ENCODE results near the gene SAV1.
A peak's percentile ranks its signal among the peaks of the same experiment; 100 is the strongest.
"Not testable (repeated sequence)": the region's sequence is repeated elsewhere in the genome, so short reads cannot be mapped to it uniquely, and the experiment has no call there.

SAV1 gene

DNA sequence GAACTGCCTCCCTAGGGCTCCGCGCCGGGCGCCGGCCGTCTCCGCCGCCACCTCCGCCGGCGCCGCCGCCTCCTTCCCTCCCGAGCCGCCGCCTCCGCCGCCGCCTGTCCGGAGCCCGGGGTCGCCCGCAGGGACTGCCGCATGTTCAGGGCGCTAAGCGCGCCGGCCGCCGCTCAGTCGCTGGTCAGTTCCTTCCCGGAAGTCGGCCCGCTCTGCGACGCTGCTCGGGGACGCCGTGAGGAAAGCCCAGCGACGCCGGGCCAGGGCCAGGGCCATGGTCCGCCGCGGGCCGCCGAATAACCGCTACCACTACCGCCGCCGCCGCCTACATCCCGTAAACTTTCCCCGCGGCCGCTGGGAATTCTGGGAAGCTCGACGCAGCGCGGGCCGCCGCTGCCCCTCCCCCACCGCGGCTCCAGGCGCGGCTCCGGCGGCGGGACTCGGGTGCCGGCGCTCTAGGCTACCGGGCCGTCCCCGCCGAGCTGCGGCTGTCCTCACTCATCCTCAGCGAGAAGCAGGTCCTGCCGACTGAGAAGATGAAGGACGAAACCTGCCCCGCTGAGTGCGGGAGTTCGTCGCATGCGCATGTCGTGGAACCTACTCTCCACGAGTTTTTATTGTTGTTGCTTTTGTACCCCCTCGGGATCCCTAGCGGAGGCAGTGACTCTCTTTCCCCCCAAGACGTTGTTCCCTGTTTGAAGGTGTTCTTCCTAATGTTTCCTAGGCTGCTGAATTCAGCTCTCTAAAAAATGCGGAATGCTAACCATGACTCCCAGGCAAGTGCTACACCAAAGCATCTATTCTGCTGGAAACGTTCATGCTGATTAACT is at the start of gene SAV1:
Gene SAV1, minus strand, starts transcription at position 311 of the 830 bp plus-strand sequence. CDS start 339 bp downstream, outside the sequence.
- DNase-seq: peak; percentile 95

DNA sequence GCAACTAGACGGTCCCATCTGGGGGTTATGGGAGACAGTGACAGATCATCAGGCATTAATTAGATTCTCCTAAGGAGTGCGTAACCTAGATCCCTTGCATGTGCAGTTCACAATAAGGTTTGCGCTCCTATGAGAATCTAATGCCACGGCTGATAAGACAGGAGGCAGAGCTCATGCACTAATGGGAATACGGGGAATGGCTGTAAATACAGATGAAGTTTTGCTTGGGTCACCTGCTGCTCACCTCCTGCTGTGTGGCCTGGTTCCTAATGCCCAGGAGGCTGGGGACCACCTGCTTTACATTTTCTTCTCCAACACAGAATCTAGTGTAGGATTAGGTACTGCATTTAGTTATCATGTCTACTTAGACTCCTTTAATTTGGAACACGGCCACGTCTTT is 49.7 kb upstream of the SAV1 start:
- DNase-seq: peak; percentile 48

DNA sequence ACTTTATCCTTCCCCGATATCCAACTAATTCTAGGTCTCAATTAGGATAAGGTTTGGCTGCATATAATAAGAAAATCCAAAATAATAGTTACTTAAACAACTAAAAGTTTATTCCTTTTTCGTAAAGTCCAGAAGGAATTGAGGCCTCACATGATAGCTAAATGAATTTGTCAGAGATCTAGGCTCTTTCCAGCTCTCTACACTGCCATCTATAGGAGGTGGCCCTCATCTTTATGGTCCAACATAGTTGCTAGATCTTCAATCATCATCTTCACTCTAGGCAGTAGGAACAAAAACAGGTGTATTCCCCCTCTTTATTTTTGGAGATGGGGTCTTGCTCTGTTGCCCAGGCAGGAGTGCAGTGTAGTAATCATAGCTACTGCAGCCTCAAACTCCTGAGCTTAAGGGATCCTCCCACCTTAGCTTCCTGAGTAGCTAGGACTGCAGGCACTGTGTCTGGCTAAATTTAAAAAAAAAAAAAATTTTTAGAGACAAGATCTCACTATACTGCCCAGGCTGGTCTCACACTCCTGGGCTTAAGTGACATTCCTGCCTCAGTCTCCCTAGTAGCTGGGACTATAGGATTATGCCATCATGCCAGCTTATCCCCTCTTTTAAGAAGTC is 46.5 kb upstream of the SAV1 start:
- no peak for DNase-seq

DNA sequence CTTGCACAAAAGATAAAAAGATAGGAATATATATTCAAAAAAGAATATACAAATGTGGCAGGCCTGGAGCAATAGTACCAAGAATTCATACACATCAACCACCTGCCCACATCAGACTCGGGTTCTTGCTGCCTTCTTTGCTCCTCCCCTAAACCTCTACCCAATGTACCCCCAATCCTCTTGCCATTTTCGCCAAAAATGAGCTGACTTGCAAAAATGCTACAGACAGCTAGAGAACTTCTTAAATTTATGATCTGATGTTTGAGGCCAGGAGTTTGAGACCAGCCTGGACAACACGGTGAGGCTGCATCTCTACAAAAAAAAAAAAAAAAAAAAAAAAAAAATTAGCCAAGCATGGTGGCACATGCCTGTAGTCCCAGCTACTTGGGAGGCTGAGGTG is 42.9 kb upstream of the SAV1 start:
- no peak for DNase-seq

DNA sequence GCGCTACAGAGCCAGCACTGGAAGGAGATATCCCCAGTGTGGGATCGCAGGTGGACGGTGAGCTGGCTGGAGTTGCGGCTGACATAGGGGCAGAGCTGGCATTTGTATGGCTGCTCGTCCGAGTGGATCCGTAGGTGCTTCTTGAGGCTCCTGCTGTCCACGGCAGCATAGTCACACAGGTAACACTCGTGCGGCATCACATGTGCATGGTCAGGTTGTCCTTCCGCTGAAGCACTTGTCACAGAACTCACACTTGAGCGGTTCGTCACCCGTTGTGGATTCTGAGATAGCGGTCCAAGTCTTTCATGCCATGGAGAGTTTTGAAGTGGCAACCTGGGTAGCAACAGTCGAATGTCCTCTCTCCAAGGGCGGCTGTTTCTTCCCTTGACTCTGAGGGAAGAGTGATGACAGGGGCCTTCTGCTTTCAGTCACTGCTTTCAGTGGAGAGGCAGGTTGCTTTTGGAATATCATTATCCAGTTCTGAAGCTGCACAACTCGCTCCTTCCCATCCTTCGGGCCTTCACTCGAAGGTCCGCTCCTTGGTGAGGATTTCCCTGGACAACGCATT is 37.0 kb upstream of the SAV1 start:
- no peak for DNase-seq

DNA sequence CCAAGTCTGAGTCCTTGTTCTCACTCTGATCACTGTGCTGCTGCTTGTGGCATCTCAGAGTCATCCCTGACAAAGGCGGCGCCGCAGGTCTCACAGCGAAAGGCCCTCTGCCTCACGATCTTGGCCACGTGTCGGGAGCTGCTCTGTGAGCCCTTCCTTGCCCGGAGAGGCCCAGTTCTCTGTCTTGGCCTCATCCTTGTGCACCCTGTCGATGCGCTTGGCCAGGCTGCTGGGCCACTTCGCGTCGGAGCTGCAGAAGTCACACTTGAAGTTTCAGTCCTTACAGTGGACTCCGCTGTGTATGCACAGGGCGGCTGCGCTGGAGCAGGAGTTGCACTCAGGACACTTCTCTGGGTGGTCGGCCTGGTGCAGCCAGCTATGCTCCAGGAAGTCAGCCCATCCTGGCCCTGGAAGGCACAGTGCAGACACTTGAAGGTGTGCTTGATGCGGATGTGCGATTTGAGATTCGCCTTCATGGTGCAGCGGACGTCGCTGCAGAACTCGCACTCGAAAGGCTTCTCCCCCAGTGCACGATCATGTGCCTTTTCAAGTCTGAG is 36.4 kb upstream of the SAV1 start:
- no peak for DNase-seq

DNA sequence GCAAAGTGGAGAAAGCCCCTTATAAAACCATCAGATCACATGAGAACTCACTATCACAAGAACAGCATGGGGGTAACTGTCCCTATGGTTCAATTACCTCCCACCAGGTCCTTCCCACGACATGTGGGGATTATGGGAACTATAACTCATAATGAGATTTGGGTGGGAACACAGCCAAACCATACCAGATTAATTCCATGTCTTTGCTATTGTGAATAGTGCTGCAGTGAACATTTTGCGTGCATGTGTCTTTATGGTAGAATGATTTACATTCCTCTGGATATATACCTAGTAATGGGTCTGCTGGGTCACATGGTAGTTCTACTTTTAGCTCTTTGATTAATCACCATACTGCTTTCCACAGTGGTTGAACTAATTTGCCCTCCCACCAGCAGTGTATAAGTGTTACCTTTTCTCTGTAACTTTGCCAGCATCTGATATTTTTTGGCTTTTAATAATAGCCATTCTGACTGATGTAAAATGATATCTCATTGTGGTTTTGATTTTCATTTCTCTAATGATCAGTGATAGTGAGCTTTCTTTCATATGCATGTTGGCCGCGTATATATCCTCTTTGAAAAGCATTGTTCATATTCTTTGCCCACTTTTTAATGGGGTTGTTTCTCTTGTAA is 29.7 kb upstream of the SAV1 start:
- DNase-seq: peak; percentile 14

DNA sequence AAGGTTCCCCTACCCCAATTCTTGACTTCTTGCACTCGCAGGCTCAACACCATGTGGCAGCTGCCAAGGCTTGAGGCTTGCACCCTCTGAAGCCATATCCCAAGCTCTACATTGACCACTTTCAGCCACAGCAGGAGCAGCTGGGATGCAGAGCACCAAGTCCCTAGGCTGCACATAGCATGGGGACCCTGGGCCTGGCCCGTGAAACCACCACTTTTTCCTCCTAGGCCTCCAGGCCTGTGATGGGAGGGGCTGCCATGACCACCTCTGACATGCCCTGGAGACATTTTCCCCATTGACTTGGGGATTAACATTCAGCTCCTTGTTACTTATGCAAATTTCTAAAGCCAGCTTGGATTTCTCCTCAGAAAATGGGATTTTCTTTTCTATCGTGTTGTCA is 26.2 kb upstream of the SAV1 start:
- not testable (repeated sequence) for DNase-seq

DNA sequence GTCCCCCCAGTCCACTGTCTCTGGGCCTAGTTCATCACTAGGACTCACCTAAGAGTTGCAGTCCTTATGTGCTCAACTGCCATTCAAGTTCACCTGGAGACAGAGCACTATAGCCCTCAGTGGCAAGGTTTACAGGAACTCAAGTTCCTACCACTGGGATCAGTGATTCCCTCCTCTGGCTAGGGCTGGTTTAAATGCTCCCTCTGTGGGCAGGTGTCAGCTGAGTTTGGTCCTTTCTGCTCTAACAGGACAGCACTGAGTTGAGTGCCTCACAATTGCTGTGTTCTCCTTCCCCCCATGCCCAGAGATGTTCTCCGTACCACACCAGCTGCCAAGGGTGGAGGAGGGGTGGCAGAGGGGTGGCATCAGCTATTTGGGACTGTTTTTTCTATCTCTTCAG is 20.8 kb upstream of the SAV1 start:
- DNase-seq: no peak

DNA sequence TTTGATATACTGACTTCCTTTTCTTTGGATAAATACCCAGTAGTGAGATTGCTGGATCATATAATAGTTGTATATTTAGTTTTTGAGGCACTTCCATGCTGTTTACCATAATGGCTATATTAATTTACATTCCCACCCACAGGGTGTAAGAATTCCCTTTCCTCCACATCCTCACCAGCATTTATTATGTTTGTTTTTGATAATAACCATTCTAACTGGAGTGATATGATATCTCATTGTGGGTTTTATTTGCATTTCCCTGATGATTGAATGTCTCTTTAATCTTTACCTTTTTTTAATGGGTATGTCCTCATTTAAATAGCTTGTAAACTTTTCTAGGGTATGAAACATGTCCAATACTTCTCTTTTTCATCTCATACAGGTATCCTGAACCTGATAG is 11.6 kb upstream of the SAV1 start:
- no peak for DNase-seq

DNA sequence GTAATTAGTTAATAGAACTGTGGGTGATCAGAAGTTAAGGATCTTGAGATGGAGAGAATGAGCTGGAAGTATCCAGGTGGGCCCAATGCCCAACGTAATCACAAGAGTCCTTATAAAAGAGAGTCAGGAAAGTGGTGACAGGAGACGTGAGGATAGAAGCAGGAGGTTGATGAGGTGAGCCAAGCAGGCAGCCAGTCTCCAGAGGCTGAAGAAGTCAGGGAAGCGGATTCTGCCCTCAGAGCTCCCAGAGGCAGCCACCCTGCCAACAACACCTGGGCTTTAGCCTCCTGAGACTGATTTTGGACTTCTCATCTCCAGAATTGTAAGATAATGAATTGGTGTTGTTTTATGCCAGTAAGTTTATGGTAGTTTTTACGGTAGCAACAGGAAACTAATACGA is 10.1 kb upstream of the SAV1 start:
- DNase-seq: no peak

DNA sequence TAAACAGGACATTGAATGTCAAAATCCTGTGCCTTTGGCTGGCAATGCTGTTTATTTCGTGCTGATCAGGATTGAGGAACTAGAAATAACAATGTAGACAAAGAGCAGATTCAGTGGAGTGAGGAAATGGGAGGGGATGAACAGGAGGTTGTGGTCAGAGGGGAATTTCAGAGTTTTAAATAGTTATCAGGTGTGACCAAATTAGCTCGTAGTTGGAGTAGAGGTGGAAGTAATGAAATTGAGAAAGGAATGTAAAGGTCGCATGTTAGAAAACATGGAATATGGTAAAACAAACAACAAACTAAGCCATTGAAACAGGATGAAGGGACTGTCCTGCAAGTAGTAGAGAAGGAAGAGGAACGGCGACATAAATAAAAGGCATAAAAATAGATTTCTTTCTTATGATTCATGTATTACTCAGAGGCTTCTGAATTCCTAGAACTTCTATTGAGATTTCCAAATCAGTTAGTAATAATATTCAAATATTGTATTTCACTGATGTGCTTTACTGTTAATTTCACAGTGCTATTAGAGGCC is 9.5 kb upstream of the SAV1 start:
- DNase-seq: no peak

DNA sequence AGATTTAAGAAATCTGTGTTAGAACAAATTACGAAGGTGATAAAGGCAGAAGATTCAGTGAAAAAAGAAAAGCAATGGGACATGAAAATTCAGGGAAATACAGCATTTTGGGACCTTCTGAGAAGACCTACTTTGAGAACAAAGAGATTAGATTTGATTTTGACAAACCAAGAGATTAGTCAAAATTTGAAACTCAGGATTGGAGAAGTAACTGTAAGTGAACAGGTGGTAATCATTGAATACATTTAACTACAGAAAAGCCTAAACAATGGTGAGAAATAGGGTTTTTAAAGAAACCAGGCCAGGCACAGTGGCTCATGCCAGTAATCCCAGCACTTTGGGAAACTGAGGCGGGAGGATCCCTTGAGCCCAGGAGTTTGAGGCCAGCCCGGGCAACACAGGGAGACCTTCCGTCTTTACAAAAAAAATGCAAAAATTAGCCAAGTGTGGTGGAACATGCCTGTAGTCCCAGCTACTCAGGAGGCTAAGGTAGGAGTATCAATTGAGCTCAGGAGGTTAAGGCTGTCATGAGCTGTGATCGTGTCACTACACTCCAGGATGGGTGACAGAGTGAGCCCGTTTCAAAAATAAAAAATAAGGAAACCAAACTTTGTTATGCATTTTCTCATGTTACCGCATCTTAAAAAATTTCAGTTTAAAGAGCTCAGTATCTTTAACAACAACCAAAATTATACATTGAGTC is 8.9 kb upstream of the SAV1 start:
- no peak for DNase-seq

DNA sequence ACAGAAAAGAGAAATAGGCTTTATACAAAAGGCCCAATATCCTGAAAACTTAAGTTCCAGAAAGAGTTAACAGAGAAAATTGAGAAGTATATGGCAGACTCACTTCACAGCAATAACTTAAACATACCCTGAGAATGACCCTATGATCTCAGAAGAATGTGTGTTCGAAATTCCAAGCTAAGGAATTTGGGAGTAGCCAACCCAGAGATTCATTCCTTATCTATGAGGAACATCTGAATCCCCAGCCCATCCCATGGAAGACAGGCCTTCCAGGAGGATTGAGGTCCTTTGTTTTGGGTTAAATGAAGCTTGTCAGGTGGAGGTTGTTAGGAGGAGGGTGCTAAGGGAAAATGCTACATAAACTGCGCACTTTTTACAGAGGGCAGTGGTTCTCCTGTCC is 7.5 kb upstream of the SAV1 start:
- no peak for DNase-seq

DNA sequence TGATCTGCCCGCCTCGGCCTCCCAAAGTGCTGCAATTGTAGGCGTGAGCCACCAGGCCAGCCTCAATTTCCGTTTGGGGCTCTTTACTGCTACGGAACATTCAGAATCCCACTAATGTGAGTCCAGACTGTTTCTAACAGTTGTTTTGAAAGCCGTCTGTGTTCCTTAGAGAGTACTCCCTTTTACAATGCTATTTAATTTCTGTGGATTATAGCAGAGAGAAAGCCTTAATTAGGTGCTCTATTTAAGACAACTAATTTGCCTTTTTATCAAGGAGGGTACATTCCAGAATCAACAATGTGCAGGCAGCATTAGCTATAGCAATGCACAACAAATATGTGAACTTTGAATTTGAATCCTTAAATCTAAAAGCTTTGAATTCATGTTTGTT is 2.8 kb upstream of the SAV1 start:
- no peak for DNase-seq

DNA sequence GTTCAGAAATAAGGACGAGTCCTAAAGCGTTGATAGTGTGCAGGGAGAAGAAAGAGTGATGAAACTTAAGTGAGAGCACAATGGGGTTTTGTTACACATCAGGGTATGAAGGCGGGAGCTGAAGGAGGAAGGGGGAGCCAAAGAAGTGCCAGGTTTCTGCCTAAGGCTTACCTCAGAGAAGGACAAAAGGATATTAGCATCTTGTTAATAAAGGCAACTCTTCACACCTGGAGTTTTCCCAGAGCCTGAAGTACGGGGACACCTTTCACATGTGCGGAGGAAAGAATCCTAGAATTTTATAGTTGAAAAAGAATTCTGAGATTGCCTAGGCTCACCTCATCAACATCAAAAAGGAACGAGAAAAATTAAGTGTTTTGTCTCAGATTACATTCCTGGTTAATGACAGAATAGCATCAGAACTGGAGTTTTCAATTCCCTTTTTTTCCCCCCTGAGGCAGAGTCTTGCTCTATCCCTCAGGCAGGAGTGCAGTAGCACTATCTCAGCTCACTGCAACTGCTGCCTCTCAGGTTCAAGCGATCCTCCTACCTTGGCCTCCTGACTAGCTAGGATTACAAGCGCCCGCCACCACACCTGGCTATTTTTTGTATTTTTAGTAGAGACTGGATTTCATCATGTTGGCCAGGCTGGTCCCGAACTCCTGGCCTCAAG is 2.2 kb upstream of the SAV1 start:
- DNase-seq: no peak

DNA sequence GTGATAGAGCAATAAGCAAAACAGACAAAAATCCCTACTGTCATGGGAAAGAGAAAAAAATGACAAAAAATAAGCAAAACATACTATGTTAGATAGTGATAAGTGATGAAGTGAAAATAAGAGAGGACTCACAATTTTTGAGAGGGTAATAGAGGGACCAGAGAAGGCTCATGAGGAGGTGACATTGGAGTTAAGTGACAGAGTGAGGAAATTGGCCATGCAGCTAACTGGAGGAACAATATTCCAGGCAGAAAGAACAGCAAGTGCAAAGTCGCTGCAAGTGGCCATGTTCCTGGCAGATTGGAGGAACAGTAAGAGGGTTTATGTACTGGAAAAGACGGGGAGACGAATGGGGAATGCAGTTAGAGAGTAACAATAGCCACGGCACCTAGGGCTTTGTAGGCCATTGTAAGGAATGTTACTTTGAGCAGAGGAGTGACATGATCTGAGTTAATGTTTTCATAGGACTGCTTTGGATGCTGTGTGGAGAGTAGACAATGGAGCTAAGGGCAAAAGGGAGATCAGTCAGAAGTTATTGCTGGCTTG is 1.4 kb upstream of the SAV1 start:
- DNase-seq: peak; percentile 27

DNA sequence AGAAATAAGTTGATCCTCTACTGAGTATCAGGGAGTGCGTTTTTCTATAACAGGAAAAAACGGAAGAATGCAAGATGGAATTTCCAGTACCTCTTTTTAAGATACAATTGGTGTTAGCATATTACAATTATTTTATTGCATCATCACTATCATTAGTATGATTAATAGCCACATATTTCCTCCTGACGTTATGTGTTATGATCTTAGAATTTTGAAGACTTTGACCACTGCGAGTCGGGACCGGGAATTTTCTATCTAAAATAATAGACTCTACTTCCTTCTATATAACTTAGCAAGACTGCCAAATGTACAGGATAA is 679 bp upstream of the SAV1 start:
- DNase-seq: no peak

DNA sequence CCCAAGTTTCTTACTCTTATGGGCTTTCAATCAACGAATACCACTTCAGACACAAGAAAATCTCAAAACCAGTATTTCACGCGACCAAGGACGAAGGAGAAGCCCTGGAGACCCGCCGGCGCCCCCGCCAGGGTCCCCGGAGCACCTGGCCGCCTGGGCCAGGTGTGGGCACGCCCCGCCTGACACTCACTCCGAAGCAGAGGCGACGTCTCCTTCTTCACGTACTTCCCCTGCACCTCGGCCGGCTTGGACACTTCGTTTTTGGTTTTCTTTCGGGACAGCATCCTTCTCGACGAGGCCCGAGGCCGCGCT is 466 bp downstream of the SAV1 start:
- no peak for DNase-seq

DNA sequence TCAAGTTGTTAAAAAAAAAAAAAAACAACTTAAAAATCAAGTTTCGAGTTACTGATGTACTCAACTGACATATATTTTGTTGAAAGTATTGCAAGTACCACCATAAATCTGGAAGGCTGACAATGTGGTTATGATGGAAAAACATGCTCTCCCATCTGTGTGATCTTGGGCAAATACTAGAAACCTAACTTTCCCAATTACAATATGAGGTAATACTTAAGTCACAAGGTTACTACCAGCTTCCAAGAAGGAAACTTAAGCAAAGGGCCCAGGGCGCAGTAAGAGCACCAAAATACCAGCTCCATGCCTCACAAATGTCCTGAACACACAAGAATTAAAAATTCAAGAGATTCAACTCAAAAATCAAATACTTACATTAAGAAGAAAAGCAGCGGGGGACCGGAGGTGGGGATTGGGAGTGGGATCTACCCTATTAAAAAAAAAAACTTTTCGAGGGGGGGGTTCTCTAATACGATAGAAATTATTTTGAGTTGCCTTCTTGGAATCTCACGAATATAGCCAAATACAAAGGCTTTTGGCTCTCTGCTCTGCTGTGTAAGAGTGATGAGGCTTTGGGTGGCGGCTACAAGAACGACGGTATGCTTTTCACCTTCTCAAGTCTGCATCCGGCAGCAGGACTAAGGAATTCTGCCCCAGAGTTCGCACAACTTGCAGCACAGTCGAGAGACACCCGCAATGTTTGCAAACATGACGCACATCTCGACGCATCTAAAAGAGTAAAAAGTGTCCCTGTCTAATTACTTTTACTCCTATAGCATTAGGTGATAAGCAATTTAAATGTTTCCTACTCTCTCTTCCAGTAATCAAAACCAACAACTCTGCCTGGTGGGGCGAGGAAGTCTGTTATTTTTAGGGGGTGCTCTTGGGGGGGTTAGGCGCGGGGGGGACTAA is 1.1 kb downstream of the SAV1 start:
- peak; percentile 80 for DNase-seq

DNA sequence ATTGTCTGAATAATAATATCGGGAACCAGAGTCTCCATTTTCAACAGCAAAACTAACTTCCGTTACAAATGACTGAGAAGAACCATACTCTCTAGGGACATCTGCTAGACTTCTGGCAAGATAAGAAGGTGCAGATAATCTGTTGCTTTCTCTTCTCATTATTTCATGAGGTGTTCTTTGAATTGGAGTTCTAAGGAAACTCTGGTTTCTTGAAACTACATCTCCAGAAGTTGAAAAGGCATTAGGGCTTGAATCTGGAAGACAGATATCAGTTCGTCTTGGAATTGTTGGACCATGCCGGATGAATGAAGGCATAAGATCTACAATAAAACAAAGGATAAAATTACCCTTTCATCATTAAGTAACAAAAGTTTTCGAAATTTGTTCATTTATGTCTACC is 2.8 kb downstream of the SAV1 start:
- not testable (repeated sequence) for DNase-seq

Data from eye (tissue), 1 donor.